ENCODE measurements around the gene ANKS3.

DNA sequence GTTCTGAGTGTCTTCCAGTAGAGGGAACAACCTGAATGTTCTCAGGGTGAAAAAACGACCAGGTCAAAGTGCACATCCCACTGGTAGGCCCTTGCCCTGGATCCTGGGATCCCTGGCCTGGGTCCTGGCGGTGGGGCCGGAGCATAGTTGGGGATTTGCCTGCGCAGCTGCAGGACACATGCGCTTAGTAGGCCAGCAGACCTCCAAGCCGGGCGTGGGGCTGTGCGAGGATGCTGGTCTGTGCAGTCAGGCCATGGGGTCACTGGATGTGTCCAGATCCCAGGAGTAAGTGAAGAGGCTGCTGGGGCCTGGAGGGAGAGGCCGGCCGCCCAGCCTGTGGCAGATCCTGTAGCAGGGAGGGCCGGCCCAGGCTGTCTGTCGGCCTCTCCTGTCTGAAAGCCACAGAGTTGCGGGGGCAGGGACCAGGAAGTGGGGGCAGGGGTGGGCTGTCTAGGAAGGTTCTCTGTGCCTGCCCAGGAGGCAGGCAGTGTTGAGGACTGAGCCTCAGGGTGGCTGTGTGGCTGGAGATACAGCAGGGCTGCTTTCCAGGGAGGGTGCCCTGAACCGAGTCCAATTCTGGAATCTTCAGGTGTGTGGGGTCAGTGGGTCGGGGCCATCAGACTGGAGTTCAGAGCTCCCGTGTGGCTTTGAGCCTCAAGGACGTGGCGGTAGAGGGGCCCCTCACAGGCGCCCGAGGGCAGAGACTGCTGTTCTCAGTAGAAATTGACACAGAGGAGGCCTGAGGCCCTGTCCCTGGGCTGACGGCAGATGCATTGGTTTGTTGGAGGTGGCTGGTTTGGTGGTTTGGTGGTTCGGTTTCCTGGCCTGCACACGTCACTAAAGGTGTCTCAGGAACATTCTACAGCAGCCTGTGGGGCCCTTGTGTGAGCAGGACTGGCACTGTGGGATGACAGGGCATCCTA is 57.9 kb downstream of the ANKS3 start:
- TF ChIP-seq, protein P1, sequence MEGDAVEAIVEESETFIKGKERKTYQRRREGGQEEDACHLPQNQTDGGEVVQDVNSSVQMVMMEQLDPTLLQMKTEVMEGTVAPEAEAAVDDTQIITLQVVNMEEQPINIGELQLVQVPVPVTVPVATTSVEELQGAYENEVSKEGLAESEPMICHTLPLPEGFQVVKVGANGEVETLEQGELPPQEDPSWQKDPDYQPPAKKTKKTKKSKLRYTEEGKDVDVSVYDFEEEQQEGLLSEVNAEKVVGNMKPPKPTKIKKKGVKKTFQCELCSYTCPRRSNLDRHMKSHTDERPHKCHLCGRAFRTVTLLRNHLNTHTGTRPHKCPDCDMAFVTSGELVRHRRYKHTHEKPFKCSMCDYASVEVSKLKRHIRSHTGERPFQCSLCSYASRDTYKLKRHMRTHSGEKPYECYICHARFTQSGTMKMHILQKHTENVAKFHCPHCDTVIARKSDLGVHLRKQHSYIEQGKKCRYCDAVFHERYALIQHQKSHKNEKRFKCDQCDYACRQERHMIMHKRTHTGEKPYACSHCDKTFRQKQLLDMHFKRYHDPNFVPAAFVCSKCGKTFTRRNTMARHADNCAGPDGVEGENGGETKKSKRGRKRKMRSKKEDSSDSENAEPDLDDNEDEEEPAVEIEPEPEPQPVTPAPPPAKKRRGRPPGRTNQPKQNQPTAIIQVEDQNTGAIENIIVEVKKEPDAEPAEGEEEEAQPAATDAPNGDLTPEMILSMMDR (IDR thresholded peaks at IDR 0.05; ENCODE audit: low read depth, low read length), result no peak
- no peak for TF ChIP-seq EZH2phosphoT487 (IDR thresholded peaks at IDR 0.05; ENCODE audit: low read depth)

Data from OCI-LY3 (cell line).